GM21390 (cell line): ENCODE data around the gene SLC7A11.
"Not testable (repeated sequence)": the region's sequence is repeated elsewhere in the genome, so short reads cannot be mapped to it uniquely, and the experiment has no call there.

Experiments
- ATAC-seq: cut with Tn5 transposase; IDR thresholded peaks from one replicate; pipeline ENCODE4 v1.9.1; 2021; ENCODE audit not compliant: unreplicated experiment

The SLC7A11 gene

DNA sequence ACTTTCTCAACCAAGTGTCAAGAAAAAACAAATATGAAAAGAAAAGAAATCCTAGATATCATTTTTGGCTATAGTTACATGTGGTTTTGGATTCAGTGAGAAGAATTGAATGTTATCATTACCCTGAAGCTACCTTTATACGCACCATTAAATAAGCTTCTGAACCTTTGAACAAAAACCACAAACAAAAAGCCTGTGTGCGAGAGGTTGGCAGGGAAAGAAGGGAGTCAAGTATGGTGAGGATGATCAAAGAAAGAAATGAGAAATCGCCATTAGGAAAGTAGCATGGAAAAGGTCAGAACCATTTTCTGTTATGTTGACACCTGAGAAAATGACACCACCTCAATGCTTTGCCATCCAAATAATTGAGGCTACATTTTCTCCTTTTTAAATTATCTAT, 1.2 kb upstream of the SLC7A11 start:
- no peak for ATAC-seq

DNA sequence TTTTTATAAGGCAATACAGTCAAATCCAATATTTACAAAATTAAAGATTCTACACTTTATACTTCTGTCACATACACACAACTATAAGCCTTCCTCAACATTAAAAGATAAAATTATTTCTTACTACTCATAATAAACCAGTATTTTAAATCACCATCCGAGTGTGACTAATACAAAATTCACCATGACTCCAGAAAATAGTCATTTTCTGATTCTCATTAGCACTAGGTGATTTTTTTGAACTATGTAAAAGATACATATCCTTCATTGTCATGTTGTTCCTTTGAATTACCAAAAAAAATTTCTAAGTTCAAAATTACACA, 646 bp upstream of the SLC7A11 start:
- ATAC-seq, result no peak

DNA sequence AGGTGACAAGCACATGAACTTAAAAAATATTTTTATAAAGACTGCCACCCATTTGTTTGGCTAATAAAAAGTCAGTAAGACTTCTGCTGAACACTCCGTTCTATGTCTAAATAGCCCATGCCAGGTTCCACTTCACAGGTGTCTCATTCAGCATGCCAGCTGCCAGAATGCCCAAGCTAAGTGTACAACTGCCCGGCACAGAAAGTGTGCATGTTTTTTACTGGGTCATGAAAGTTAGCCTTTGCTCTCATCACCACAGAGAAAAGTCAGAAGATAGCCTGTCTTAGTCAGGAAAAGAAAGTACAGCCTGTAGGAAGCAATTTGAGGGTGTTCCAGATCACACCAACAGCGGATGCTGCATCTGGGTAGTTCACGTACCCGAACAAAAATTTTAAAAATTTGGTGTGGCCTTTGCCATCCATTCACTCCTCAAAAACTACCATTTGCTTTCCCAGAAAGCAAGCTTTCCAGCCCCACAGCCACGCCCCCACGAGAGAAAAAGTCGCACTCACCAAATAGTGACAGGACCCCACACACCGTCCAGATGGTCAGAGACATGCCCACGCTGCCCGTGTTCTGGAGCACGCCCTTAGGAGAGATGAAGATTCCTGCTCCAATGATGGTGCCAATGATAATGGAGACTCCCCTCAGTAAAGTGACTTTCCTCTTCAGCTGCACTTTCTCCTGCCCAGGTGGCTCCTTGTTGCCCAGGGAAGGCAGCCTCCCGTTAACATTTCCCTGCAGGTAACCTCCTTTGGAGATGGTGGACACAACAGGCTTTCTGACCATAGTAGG, 671 bp downstream of the SLC7A11 start:
- no peak for ATAC-seq

DNA sequence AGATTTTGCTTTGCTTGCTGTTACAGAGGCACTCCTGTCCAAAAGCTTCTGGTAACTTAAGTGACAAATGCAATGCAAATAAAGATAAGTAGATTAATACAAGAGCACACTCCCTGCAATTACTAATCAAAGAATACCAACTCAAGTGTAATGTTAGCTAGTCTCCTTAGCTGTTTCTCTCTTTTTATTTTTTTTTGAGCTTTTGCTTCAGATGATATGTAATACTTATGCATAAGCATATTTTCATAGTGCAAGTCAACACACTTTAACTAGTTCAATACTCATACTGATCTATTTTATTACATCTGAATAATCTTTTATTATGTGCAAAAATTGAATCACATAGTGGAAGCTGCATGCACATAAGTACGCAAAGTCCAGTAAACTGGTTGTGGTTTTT, 2.7 kb downstream of the SLC7A11 start:
- ATAC-seq, result no peak

DNA sequence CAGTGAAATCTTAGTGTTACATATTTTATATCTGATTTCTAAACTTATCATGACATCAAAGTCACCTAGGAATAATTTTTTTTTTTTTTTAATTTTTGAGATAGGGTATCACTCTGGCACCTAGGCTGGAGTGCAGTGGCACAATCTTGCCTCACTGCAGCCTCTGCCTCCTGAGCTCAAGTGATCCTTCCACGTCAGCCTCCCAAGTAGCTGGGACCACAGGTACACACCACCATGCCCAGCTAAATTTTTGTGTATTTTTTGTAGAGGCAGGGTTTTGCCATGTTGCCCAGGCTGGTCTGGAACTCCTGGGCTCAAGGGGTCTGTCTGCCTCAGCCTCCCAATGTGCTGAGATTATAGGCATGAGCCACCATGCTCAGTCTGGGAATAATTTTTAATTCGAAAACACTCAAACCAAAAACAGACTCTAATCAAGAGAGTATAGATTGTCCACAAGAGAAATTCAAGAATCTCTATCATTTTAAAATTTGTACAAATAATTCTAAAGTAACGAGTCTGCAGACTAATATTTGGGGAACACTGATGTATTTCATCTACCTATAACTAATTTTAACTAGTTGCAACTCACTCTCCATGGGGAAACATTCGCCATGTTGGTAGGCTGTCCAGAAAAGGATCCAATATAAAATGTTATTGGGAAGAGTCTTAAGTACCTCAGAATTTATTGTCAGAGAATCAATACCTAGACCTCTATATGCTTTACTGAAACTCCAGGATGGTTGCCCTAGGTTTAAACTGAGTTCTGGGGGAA, 3.4 kb downstream of the SLC7A11 start:
- no peak for ATAC-seq

DNA sequence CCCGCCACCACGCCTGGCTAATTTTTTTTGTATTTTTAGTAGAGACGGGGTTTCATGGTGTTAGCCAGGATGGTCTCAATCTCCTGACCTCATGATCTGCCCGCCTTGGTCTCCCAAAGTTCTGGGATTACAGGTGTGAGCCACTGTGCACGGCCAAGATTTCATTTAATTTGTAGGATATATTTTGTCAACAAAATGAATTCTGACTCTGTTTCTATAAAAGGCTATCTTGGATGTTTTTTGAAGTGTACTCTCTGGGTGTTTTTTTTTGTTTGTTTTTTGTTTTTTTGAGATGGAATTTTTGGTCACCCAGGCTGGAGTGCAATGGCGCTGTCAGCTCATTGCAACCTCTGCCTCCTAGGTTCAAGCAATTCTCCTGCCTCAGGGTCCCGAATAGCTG, 5.0 kb downstream of the SLC7A11 start:
- not testable (repeated sequence) for ATAC-seq

DNA sequence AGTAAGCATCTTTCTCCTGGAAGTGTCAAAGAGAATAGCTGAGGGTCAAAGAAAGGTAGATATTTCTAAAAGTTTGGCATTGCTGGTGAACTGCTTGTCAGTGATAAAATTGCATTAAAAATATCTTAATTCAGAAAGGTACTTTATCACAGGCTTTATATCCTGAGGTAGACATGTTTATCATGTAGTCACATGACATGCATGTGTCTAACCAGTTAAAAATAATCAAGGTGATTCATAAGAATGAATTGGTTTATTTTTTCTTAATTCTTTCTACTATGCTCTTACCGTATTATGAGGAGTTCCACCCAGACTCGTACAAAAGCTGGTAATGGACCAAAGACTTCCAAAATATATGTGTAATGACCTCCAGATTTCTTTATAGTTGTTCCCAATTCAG, 6.1 kb downstream of the SLC7A11 start:
- no peak for ATAC-seq

DNA sequence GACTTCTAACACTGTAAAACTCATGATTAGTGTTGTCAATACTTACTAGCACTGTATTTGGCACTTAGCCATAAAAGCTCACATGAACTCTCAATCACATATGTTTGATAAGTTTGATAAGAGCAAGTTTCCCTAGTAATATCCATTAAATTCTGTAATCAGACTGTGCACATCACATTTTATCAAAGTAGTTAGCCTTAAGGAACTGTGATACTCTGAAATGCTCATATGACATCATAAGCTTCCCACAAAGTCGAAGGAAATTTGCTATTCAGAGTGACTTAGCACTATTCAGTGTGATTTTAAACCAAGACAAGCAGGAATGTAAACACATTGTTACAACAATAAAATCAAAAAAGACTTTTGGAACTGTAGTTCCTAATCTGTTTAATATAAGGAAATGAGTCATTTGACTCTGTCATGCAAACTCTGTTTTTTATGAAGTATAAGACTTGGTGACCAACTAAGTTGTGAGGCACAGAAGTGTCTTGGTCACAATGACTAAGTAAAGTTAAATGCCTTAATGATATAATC, 6.7 kb downstream of the SLC7A11 start:
- ATAC-seq, result no peak

DNA sequence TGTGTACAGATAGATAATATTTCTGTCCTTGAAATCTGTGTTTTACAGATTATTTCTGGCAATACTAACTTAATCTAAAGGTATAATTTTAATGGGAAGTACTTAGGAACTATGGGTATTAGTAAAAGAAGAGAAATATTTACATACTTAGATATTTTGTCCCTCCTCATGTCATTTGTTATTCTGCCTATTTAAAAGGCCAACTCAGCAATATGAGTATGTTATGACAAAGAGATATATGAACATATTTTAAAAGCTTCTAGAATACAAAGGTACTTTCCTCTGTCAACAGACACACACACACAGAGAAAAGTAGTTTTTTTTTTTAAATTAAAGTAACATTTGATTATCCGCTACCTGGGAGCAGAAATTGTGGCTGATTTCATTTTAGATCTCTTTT, 7.9 kb downstream of the SLC7A11 start:
- no peak for ATAC-seq

GRCh38 chr4:138233313-138234034, 8.7 kb downstream of the SLC7A11 start:
- no peak for ATAC-seq

DNA sequence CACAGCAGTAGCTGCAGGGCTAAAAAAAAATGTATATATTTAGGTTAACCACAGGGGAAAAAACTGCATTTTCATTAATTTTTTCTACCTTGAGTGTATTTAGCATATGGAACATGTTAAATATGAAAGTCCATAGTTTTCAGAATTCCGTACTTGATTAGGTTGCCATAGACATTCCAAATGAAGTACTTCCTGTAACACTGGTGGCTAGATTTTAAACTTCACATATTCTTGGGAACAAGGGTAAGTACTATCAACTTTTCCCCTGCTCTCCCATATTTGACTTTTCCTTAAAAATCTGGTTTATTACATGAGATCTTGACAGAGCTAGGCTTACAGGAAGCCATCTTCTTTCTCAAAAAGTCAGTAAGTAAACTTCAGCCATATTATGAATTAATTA, 9.8 kb downstream of the SLC7A11 start:
- ATAC-seq, result no peak

DNA sequence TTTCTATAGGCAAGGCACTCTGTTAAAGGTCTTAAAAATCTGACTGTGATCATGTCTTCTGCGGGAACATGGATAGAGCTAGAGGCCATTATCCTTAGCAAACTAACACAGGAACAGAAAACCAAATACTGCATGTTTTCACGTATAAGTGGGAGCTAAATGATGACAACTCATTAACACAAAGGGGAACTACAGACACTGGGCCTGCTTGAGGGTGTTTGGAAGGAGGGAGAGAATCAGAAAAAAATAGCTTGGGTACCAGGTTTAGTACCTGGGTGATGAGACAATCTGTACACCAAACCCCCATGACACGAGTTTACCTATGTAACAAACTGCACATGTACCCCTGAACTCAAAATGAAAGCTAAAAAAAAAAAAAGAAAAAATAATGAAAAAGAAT, 12.1 kb downstream of the SLC7A11 start:
- ATAC-seq, result no peak

DNA sequence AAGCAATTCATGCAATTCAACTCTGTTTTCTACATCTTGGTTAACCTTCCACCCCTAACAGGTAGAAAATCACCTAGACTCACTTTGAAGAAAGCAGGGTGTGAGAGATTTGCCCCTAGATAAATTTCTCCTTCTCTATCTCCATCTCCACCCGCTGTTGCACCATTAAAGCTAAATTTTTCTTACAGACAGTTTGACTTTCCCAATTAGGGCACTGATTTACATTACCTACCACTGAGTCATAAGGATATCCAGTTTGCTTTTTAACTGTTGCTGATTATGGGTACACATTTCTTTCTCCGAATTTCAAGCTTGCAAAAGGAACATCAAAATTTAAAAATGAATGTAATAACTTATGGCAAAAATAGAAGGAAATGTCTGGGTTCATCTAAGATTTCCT, 13.0 kb downstream of the SLC7A11 start:
- no peak for ATAC-seq

GRCh38 chr4:138226351-138226750, 15.8 kb downstream of the SLC7A11 start:
- no peak for ATAC-seq

GRCh38 chr4:138225477-138225876, 16.7 kb downstream of the SLC7A11 start:
- ATAC-seq, result no peak

DNA sequence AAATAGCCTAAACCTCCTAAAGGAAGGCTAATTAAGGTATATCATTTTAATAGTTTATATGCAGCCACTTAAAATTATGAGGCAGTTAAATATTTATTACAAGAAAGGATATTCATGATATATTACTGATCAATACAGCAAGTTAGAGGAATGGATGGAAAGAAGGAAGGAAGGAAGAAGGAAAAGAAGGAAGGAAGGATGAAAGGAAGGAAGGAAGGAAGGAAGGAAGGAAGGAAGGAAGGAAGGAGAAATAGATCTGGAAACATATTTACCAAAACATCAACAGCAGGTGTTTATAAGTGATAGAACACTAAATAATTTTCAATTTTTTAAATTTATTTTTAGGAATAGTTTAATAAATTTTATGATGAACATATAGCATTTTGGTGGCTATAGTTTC, 17.5 kb downstream of the SLC7A11 start:
- ATAC-seq, result no peak

- ATAC-seq, result no peak
These were observed 18.8 kb downstream of the SLC7A11 start for GRCh38 chr4:138223231-138223910.

DNA sequence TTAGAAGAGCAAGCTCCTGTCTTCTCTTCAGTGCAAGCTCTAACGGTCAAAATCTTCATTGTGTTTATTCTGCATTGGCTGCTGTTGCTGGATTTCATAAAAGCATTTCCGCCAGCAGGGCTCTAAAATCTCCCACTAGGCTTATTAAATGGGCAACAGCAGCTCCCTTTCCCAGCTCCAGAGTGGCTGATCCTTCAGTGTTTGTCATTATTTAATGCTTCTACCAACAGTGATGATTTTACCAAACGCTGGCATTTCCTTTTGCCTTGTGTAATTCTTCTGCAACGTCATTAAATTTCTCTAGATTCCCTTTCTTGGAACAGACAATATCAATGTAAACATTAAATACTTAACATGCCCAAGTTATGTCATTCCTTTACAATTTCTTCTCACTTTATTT, 20.1 kb downstream of the SLC7A11 start:
- ATAC-seq, result no peak

DNA sequence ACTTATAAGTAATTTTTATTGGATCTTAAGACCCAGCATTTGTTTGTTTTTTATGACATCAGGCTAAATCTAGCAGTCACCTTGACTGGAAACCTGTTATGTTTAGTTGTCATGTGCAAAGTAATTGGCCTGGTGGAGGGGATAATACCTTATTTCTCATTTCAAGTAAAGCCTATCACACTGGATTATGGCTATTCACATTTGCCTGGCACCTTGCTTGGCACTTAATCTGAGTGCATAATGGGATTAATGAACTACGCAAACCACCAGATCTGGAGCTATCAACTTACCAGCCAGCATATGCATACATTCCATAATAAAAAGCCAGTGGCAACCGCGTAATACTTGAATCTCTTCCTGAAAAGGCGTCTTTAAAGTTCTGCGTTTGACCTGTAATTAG, 23.2 kb downstream of the SLC7A11 start:
- ATAC-seq, result no peak

DNA sequence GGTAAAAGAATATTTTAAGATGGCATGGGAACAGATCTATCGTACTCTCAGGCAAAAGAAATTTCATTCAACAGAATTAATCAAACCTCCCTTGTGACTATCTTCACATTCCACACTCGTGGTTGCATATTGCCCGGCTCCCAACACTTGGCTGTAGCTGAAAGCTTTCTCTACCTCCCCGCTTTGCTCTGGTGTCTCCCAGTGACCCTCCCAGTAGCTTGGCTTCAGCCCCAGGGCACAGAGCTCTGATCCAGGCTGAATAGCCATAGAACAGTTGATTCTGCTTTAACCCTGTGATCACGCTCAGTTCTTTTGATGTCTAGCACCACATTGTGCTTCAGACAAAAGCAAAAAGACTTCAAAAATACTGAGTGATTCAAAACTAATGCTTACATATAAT, 24.6 kb downstream of the SLC7A11 start:
- ATAC-seq, result no peak

DNA sequence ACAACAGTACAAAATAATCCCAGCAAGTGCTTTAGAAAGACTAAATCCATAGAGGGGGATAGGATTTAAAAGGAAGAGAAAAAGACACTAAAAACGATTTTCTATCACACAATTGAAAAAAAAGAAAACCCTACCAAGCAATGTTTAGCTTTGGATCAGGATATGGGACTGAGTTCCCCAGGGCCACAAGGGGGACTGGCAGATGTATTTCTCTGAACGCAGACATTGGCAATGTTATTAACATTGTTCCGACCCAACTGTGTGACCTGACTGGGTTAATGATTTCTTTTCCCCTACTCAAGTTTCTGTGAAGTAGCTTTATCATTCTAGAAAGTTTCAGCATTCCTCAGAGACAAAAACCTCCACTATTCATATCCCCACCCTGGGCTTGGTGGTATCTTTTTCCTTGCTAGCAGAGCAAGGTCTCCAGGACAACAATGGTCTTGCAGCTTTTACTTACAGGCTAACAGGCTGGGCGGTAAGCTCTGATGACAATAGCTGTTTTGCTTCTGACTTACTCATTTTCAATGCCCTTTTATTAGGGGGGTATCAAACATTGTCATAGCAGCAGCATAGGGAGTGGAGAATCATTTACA, 25.8 kb downstream of the SLC7A11 start:
- no peak for ATAC-seq
